ENCODE data around the gene SCNN1B.
"Not testable (repeated sequence)": the region's sequence is repeated elsewhere in the genome, so short reads cannot be mapped to it uniquely, and the experiment has no call there.

The SCNN1B gene

GRCh38 chr16:23293016-23293415 is 9.1 kb upstream of the SCNN1B start:
- TF ChIP-seq CTCF (IDR thresholded peaks at IDR 0.05; ENCODE audit: insufficient read depth, low read length, missing control alignments) = no peak
- no peak for DNase-seq (ENCODE audit: low read depth, low spot score)
- no peak overlapping the region for H3K4me3 ChIP-seq (ENCODE audit: low read depth, low read length)
- ChIA-PET CTCF (no interaction called here), POLR2A (no interaction called here)

DNA sequence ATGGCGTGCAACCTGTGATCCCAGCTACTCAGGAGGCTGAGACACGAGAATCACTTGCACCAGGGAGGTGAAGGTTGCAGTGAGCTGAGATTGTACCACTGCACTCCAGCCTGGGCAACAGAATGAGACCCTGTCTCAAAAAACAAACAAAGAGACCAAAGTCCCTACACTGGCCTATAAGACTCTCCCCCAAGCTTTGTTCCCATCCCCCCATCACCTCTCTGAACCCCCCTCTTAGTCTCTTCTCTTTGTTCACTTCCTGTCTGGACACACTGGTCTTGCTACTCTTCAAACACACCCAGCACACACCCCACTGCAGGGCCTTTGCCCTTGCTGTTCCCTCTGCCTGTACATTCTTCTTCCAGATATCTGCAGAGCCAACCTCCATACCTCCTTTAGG is 7.8 kb upstream of the SCNN1B start:
- CTCF ChIA-PET = no interaction called here
- no peak for DNase-seq (ENCODE audit: low read depth, low spot score)
- POLR2A ChIA-PET = no interaction called here
- no peak overlapping the region for H3K4me3 ChIP-seq (ENCODE audit: low read depth, low read length)
- TF ChIP-seq CTCF (IDR thresholded peaks at IDR 0.05; ENCODE audit: insufficient read depth, low read length, missing control alignments) = no peak

GRCh38 chr16:23296994-23297393 is 5.1 kb upstream of the SCNN1B start:
- ChIA-PET CTCF (no interaction called here), POLR2A (no interaction called here)
- TF ChIP-seq CTCF (IDR thresholded peaks at IDR 0.05; ENCODE audit: insufficient read depth, low read length, missing control alignments) = no peak
- no peak overlapping the region for H3K4me3 ChIP-seq (ENCODE audit: low read depth, low read length)
- no peak for DNase-seq (ENCODE audit: low read depth, low spot score)

DNA sequence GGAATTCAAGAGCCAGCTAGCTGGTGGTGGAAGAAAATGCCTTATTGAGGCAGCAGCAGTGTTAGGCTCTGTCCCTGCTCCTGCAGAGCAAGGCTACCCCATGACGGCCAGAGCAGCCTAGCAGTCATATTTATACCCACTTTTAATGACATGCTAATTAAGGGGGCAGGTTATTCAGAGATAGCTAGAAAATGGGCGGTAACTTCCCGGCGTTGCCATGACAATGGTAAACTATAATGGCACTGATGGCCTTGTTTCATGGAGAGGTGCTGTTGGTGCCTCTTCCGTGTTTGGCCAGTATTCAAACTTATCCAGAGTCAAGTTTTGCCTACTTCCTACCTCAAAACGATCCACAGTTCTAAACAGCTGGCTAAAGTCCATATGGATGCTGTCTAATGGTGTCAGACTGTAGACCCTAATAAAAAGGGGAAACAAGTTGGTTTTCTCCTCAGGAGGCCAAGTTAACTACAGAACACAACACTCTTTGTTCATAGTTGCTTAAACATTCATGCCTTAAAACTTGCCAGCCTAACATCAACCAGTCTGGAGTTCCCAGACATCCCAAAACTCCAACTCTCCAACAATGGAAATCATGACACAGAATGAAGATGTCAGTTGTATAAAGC is 3.7 kb upstream of the SCNN1B start:
- POLR2A ChIA-PET = no interaction called here

GRCh38 chr16:23299815-23300214 is 2.3 kb upstream of the SCNN1B start:
- POLR2A ChIA-PET; H3K4me3 ChIP-seq (ENCODE audit: low read depth, low read length); CTCF ChIA-PET; DNase-seq (ENCODE audit: low read depth, low spot score): not testable (repeated sequence)

More for the DNA sequence above, 3.7 kb upstream of the SCNN1B start:
- DNase-seq (ENCODE audit: low read depth, low spot score) = no peak
- no peak for TF ChIP-seq CTCF (IDR thresholded peaks at IDR 0.05; ENCODE audit: insufficient read depth, low read length, missing control alignments)
- CTCF ChIA-PET = no interaction called here
- no peak overlapping the region for H3K4me3 ChIP-seq (ENCODE audit: low read depth, low read length)

- ChIA-PET CTCF (no interaction called here), POLR2A (no interaction called here)
- no peak overlapping the region for H3K4me3 ChIP-seq (ENCODE audit: low read depth, low read length)
- DNase-seq (ENCODE audit: low read depth, low spot score) = no peak
- TF ChIP-seq CTCF (IDR thresholded peaks at IDR 0.05; ENCODE audit: insufficient read depth, low read length, missing control alignments) = no peak
These were observed 654 bp upstream of the SCNN1B start for GRCh38 chr16:23301251-23302044.

- CTCF ChIA-PET = no interaction called here
These were observed 1.6 kb downstream of the SCNN1B start for GRCh38 chr16:23303685-23304084.

More at GRCh38 chr16:23303685-23304084, 1.6 kb downstream of the SCNN1B start:
- no peak overlapping the region for H3K4me3 ChIP-seq (ENCODE audit: low read depth, low read length)
- POLR2A ChIA-PET = no interaction called here
- no peak for TF ChIP-seq CTCF (IDR thresholded peaks at IDR 0.05; ENCODE audit: insufficient read depth, low read length, missing control alignments)
- DNase-seq (ENCODE audit: low read depth, low spot score) = no peak
